NCI-H2029 treated with DMSO at 0.1 percent for 48 hours (cell line): ENCODE measurements around the gene PACSIN1.

Experiments used
- DNase-seq: peaks from one replicate; lab custom pipeline; 2025; lab: John Stamatoyannopoulos, UW

PACSIN1 gene

DNA sequence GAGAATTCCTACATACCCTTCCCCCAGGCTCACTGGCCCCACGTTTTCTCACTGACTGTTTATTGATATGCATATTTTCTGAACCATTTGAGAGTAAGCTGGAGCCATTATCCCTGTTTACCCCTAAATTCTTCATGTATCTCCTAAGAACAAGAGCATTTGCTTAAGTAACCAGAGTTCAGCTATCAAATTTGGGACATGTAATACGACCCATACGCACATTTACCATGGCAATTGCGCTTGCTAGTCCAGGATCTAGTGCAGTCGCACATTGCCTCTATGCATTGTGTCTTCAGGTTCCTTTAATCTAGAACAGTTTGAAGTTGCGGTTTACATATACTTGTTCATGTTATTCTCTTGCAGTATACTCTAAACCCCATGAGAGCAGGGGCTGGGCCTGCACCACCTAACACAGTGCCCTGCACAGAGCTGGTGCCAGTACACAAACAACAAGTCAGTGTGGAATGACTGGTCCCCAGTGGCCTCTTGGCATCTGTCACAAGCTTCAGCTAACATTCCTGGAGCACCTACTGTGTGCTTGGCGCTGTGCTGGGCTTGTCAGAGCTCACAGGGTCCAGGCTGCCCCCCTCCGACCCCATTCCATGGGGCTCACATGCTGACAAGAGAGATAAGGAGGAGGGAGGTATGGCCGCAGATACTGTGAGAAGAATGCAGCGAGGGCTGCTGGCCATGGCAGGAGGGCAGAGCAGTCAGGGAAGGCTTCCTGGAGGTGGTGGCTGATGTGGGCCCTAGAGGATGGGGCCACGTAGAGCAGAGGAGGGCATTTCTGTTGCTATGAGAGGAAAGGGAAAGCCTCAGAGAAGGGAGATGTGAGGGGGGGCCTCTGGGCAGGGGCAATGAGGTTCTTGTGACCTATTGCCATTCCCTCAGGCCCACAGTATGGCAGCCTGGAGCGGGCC, 62.1 kb downstream of the PACSIN1 start:
- no peak for DNase-seq

DNA sequence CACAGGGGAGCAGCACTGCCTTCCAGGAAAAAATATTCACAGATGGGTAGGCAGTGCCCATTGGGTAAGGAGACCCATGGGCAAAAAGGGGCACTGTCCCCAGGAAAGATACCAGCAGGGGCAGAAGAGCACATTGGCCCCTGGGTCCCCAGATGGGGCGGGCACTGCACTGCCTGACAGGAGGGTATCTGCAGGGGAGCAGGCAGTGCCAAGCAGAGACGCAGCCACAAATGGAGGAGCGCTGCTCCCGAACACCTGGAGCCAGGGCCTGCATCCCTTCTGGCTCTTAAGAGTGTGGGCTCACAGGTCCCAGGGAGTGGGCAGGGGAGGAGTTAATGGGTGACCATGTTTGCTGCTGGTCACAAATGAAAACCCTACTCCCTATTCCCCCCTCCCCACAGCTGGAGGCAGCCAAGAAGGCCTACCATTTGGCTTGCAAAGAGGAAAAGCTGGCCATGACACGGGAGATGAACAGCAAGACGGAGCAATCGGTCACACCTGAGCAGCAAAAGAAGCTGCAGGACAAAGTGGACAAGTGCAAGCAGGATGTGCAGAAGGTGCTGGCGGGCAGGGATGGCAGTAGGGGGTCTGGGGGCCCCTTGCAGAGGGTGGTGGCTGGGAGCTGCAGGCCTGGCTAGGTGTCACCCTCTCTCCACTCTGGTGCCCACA, 63.3 kb downstream of the PACSIN1 start:
- DNase-seq: no peak

DNA sequence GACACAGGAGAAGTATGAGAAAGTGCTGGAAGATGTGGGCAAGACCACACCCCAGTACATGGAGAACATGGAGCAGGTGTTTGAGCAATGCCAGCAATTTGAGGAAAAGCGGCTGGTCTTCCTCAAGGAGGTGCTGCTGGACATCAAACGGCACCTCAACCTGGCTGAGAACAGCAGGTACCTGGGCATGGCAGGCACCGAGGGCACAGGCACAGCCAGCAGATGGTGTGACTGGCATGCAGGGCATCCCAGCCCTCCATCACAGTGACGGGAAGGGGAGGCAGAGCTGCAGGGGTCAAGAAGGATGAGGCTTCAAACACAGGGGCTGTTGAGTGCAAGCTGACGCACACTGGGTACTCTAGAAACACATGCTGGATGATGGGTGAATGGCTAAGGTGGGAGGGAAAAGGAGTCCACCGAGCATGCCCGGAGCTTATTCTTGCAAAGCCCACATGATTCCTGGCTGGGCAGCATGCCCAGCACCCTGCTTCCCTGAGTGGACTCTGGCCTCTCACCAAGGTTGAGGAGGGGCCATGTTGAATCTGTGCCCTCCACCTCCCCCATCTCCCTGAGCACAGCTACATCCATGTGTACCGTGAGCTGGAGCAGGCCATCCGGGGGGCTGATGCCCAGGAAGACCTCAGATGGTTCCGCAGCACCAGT, 63.9 kb downstream of the PACSIN1 start:
- peak; percentile 62 for DNase-seq

DNA sequence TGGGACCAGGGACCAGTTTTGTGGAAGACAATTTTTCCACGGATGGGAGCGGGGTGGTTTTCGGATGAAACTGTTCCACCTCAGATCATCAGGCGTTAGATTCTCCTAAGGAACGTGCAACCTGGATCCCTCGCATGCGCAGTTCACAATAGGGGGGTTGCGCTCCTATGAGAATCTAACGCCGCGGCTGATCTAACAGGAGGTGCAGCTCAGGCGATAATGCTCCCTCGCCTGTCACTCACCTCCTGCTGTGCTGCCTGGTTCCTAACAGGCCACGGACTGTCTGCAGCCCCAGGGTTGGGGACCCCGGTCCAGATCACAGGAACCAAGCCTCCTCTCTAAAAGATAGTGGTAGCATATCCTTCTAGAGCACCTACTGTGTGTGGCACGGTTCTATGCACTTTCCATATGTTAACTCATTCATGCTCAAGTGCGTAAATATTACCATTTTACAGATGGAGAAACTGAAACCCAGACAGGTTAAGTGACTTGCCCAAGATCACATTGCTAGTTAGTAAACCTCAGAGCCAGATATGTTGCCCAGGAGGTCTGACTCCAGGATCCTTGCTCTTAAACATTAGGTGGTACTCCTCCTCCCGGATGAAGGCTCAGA, 65.0 kb downstream of the PACSIN1 start:
- no peak for DNase-seq

DNA sequence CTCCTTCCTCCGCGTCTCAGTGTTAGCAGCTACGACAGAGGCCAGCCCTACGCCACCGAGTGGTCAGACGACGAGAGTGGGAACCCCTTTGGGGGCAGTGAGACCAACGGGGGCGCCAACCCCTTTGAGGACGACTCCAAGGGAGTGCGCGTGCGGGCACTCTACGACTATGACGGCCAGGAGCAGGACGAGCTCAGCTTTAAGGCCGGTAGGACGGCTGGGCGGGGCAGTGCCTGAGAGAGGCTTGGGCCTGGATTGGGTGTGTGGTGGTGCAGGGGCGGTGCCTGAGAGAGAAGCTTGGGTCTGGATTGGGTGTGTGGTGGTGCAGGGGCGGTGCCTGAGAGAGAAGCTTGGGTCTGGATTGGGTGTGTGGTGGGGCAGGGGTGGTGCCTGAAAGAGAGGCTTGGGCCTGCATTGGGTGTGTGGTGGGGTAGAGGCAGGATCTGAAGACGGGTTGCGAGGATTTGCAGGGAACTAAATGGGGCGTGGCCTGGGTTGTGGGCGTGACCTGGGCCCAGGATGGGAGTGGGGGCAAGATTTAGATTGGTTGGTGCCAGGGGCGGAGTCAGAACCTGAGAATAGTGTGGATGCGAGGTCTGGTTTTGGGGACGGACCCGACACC, 65.8 kb downstream of the PACSIN1 start:
- DNase-seq: no peak

DNA sequence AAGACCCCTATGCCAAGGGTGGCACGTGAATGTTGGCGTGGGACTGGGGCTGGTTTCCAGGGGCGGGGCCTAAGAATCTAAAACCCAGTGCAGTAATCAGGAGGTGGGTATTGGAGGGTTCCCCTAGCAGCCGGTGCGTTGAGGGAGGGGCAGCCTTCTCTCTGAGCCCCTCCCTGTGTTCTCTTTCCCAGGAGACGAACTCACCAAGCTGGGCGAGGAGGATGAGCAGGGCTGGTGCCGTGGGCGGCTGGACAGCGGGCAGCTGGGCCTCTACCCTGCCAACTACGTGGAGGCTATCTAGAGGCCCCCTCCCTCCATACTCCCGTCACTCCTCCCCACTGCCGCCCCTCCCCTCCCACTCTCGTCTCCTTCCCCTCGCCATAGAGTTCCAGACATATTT, 66.4 kb downstream of the PACSIN1 start:
- DNase-seq: no peak

DNA sequence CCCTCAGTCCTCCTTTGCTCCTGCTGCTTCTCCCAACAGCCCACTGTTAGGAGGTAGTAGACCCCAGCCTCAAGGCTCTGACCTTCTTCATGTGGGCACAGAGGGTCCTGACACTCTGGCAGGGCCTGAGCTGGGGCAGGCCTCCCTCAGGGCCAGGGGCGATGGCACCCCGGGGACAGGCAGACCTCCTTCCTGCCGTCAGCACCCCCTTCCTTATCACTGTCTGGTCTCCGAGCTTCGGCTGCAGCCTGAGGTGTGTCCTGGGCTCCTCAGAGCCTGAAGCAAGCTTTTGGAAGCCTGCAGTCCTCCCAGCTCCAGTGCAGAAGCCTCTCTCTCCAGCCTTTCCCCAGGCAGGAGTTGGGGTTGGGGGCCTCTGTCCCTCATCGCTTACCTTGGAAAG, 68.3 kb downstream of the PACSIN1 start:
- no peak for DNase-seq

DNA sequence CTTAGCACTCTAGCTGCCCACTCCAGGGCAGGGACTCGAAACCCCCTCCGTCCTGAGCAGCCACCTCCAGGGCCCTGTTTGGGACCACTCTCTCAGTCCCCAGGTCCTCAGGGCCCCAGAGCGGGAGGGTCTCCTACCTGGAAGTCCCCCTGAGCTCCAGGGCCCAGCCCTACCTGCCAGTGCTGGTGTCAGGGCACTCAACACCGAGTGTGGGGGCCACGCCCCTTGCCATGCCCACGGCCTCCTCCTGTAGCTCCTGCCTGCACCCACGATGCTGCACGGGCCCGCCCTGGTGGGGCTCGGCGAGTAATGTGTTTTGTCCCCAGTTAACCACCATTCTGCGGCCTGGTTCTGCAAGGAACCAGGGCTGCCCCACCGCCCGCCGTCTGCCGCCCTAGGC, 68.8 kb downstream of the PACSIN1 start:
- DNase-seq: no peak

DNA sequence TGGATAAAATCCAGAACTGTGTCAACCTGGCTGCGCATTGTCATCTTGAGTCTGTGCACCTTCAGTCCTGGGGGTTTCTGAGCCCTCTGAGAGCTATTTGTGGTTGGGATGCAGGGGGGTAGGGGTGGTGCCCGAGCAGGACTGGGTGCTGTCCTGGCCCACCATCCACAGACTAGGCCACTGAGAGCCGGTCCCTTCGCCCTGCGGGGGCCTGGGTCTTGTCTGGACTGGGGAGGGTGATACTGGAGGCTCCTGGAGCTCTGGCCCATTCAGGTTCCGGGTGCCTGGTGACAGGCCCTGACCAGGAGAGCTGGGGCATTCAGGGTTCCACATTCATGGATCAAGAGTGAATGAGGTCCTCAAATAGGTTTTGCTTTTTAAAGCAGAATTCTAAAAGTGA, 69.3 kb downstream of the PACSIN1 start:
- DNase-seq: no peak

DNA sequence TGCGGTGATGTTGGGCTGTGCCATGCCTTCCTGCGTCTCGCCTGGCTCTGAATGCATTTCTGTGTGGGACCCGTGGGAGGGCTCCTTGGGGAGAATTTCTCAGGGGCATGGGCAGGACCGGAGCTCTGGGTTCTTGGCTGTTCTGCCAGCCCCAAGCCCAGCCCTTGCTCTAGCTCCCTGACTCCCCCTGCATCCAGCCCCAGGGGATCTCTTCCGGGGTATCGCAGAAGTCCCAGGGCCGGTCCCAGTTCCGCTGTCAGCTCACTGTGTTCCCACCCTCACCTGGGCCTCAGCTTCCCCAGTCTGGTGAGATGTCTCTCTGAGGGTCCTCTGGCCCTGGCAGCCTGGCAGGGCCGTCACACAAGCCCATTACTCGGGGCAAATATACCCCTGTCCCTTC, 69.8 kb downstream of the PACSIN1 start:
- DNase-seq: no peak

DNA sequence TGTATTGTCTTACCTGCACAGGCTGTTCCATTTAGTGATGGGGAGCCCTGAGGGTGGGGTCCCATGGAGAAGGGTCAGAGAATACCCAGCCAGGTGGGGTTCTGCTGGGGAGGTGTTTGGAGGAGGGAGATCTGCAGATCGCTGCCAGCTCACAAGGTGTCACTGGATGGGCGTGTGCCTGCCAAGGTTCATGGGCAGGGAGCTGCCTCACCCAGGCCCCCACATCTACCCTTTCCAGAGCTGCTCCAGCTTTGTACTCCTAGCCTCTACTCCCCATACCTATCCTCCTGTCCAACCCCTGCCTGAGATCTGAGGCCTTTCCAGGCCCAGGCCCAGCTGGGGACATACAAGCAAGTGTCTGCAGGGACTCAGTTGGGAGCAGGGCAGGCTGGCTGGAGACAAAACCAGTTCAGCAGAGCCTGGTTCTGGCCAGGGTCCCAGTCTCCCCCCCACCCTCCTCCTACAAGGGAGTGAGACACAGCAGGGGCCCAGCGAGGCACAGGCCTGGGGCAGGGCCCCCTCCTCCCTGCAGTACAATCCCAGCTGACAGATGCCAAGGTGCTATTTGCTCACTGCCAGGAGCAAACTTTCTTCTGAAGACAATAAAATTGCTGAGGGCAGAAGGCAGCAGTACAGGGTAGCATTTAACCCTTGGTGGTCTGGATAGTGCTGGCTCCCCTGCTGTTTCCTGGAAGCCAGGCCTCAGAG, 70.5 kb downstream of the PACSIN1 start:
- peak; percentile 33 for DNase-seq

DNA sequence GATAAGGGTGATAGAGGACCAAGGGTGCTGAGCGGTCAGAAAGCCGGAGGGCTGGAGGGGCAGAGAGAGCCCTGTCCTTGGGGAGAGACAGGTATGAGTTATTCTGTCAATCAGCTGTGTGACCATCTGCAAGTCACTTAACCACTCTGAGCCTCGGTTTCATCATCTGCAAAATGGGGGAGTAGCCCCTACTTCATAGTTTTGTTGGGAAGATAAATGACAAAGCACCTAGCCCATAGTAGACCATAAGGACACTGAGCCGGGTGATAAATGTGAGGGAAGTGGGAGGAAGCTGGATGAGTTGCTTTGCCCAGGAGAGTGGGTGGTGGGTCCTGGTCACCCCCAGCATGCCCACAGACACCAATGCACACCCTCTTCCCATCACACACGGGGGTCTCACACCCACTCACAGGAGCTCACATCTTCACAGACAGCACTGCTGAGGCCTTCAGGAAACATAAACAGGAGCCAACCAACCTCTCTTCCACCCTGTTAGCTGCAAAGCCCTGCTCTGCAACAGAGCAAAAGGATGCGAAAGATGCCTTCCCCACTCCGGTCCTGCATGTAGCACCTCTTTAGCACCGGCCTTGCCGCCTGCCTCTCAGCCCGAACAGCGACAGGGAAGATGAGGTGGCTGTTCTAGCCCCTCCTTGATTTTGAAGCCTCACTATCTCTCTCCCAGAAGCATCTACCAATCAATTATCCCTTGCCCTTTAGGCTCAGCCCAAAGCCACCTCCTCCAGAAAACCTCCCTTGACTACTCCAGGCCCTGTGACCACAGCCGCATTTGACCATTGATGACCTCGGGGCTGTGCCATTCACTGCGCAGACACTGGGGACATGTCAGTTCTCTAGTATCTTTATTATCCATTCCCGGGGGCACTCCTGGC, 71.3 kb downstream of the PACSIN1 start:
- no peak for DNase-seq

DNA sequence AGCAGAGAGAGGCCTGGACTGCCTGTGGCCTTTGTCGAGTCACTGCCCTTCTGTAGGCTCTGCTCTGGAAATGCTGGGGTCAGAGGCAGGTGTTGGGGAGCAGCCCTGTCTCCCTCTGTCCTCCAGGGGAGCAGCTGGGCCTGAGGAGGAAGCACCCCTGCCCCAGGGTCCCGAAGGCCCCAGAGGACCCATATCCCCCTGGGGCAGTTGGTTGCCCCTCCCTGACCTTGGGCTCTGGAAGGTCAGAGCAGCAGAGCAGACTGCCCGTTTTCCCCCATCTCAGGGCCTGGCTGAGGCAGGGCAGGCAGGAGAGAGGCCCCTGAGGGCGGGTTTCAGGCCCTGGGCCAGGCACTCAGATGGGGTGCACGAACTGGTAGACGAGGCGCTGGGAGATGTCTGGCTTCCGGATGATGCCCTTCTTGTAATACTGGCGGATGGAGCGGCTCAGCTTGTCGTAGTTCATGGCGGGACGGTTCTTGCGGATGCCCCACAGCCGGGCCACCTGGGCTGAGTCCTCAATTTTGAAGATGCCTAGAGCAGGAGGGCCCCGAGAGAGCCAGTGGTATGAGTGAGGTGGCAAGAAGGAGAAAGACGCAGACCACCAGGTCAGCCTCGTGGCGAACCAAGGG, 72.2 kb downstream of the PACSIN1 start:
- DNase-seq: no peak

DNA sequence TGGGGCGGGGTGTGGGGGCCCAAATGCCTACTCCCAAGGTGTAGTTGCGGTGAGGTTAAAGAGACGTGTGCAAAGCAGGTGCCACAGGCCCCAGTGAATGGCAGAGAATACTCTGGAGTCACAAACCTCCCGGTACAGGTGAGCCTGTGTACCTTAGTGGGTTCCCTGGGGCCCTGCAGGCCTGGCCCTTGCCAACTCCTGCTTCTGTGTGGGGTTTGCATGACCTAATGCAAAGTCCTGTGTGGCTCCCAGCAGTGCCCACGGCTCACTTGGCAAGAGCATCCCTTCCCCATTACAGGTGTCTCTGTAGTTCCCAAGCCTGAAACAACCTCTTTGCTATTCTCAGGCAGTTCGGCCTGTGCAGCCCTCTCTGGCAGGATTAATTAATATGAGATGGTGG, 72.7 kb downstream of the PACSIN1 start:
- no peak for DNase-seq

DNA sequence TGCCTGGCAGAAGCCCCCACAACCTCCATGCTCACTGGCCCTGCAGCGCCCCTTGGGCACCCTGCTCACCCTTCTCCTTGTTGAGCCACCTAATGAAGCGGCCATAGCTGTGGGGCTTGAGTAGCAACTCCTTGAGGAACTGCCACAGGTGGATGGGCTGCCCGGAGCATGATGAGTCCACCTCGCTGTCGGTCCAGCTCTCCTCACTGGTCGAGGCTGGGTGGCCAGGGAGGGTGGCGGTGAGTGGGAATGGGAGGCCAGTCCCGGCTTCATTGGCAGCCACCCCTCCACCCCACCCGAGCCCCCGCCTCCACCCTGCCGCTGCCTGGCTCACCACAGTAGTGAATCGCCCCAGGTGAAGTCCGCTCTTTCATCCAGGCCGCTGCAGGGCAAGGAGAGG, 73.3 kb downstream of the PACSIN1 start:
- no peak for DNase-seq

DNA sequence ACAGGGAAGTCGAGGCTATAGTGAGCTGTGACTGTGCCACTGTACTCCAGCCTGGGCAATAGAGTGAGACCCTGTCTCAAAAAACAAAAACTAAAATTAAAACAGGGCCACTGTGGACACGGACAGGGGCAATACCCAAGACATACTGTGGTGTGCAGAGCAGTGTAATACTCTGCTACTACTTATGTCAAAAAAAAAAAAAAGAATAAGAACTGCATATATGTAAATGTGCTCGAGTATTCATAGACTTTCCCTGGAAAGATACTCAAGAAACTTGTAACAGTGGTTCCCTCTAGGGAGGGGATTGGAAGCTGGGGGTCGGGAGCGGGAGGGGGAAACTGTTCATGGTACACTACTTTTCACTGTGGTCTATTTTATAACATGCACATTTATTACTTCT, 74.3 kb downstream of the PACSIN1 start:
- DNase-seq: no peak

DNA sequence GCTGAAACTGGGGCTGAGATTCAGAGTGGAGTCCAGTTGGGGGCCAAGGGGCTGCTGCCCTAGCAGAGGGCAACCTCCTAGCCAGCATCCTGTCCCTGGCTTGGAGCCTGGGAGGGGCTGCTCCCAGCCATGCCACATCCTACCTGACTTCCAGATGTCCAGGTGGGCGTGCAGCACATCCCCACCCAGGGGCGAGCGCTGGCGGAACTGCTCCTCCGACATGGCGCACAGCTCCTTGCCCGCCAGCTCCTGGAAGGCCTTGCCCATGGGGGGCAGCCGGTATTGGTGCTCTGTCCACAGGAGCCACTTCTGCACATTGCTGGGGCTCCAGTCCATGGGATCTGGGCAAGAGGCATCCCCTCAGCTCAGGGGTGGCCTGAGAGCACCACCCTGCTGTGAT, 75.0 kb downstream of the PACSIN1 start:
- DNase-seq: no peak

DNA sequence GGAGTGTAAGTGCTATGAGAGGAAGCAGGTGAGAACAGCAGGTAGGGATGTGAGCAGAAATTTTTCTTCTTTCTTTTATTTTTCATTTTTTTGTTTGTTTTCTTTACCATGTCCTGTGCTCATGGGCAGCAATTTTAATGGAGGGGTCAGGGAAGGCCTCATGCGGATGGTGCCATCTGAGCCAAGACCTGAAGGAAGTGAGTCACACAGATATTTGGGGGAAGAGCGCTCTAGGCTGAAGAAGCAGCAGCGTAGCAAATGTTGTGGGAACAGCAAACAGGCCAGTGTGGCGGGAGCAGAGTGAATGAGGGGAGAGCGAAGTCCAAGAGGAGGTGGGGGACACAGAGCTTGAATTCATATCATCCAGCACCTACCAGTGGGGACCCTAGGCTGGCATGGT, 77.5 kb downstream of the PACSIN1 start:
- no peak for DNase-seq

DNA sequence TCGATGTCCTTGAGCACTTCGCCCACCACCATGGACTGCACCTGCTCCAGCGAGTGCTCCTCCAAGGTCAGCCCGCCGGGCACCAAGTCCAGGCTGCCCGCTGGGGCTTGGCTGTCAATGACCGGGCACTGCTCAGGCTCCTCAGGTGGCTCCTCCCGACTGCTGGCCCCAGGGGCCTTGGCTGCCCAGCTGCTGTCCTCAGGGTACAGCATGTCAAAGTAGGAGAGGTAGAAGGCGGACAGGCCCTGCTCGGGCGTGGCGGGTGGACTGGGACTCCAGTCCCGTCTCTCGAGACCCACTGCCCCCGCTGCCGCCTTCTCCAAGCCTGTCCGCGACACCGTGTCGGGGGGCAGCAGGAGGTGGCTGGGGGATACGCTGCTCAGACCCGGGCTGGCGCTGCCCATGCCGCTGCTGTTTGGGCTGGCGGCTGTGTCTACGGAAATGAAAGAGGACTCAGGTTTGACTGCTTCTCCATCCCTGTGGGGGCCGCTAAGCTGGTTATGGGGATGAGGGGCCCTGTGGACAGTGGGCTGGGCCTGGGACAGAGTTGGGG, 78.3 kb downstream of the PACSIN1 start:
- DNase-seq: no peak
